ENCODE measurements around the gene OPCML. TPM values are rescaled to one million over a fixed set of nuclear protein-coding genes. Genes with fewer than 3 reads are reported as not detected.

The OPCML gene
- total RNA-seq, 1 experiment from 2014 or later, result 0.94 TPM

DNA sequence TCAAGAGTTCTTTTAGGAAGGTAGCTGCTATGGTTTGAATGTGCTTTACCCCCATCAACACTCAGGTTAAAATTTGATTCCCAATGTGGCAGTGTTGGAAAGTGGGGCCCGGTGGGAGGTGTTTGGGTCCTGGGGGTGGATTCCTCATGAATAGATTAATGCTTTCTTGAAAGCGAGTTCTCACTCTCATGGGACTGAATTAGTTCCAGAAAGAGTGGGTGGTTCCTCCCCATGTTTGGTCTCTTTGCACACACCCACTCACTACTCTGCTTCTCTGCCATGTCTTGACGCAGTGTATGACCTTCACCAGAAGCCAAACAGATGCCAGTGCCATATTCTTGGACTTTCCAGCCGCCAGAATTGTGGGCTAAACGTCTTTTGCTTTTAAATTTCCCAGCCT lies 394.4 kb downstream of the OPCML start:
- H2AFZ ChIP-seq (ENCODE audit: low read length), result no peak overlapping the region
- no peak overlapping the region for H4K91ac ChIP-seq (ENCODE audit: insufficient read length, low read depth, low read length)
- H3K4ac ChIP-seq (ENCODE audit: low read depth, low read length), result no peak overlapping the region
- no peak overlapping the region for H3K18ac ChIP-seq (ENCODE audit: insufficient read length, low read depth, low read length)
- no peaks in the 10 kb centered on the region for H3K9me3 ChIP-seq (ENCODE audit: control insufficient read depth, low read depth, low read length)
- no peak overlapping the region for H2BK5ac ChIP-seq (ENCODE audit: insufficient read length, low read length)
- no peak overlapping the region for H2BK12ac ChIP-seq (ENCODE audit: insufficient read length, low read depth, low read length)
- H3K9ac ChIP-seq (ENCODE audit: extremely low read depth, insufficient read length, low read length), result no peak overlapping the region
- no peak overlapping the region for H3K23ac ChIP-seq (ENCODE audit: insufficient read length, low read depth, low read length)
- Mint-ChIP-seq H3K4me1 (peaks cover 27 to 30% of the 10 kb centered on the region in 2 experiments), H3K9me3 (peaks cover 0 to 4% of the 10 kb centered on the region in 2 experiments; a peak in 1 of 5 replicates), H3K36me3 (ENCODE audit: insufficient read depth in 1 of 3, low read depth in 3 of 3) (no peaks in the 10 kb centered on the region), H3K27me3 (ENCODE audit: low read depth) (peaks cover 14% of the 10 kb centered on the region), H3K27ac (no peak overlapping the region; a peak in 1 of 7 replicates), H3K4me3 (no peak overlapping the region)
- H4K8ac ChIP-seq (replicated peaks; ENCODE audit: insufficient read length, low read depth, low read length), result no peak overlapping the region
- no peaks in the 10 kb centered on the region for H4K20me1 ChIP-seq (ENCODE audit: control insufficient read depth, insufficient read depth, insufficient read length)
- TF ChIP-seq, protein P1, sequence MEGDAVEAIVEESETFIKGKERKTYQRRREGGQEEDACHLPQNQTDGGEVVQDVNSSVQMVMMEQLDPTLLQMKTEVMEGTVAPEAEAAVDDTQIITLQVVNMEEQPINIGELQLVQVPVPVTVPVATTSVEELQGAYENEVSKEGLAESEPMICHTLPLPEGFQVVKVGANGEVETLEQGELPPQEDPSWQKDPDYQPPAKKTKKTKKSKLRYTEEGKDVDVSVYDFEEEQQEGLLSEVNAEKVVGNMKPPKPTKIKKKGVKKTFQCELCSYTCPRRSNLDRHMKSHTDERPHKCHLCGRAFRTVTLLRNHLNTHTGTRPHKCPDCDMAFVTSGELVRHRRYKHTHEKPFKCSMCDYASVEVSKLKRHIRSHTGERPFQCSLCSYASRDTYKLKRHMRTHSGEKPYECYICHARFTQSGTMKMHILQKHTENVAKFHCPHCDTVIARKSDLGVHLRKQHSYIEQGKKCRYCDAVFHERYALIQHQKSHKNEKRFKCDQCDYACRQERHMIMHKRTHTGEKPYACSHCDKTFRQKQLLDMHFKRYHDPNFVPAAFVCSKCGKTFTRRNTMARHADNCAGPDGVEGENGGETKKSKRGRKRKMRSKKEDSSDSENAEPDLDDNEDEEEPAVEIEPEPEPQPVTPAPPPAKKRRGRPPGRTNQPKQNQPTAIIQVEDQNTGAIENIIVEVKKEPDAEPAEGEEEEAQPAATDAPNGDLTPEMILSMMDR (conservative IDR thresholded peaks at IDR 0.05), result no peak
- no peak overlapping the region for H3K14ac ChIP-seq (ENCODE audit: insufficient read depth, low read length)
- no CpG with 5 or more reads among the region's 5 CpGs for WGBS (ENCODE audit: extremely low coverage, insufficient read length, low lambda C conversion rate)
- H2BK120ac ChIP-seq (ENCODE audit: low read depth, low read length, poor library complexity, severe bottlenecking), result no peak overlapping the region
- no peak overlapping the region for H3K4me2 ChIP-seq (ENCODE audit: insufficient read depth, insufficient read length, low read length)
- no peaks in the 10 kb centered on the region for H3K79me1 ChIP-seq (ENCODE audit: insufficient read depth, low read depth, low read length, poor library complexity, severe bottlenecking)
- no peak overlapping the region for H2BK20ac ChIP-seq (ENCODE audit: low read depth, low read length, poor library complexity, severe bottlenecking)
- H3K56ac ChIP-seq (ENCODE audit: insufficient read length, low read depth, low read length), result no peak overlapping the region
- no peaks in the 10 kb centered on the region for H3K79me2 ChIP-seq (ENCODE audit: insufficient read depth, low read length)
- no peak overlapping the region for H4K5ac ChIP-seq (ENCODE audit: insufficient read length, low read depth, low read length)
- 0 out of 2 replicates have a peak, but pooled peaks cover 2% of the 10 kb centered on the region for H3K4me1 ChIP-seq (ENCODE audit: insufficient read depth, low read length)
- no peaks in the 10 kb centered on the region; the same call in 1 of the 2 replicates for H3K27me3 ChIP-seq (ENCODE audit: insufficient read depth, low read length)
- no peak for DNase-seq
- H3K27ac ChIP-seq (ENCODE audit: insufficient read length, low read depth, low read length), result no peak overlapping the region
- H3K23me2 ChIP-seq (ENCODE audit: insufficient read length, low read depth, low read length, poor library complexity, severe bottlenecking), result no peaks in the 10 kb centered on the region
- no peak overlapping the region for H2BK15ac ChIP-seq (ENCODE audit: low read depth, low read length)
- H3T11ph ChIP-seq (ENCODE audit: low read length), result no peak overlapping the region
- H2AK5ac ChIP-seq (ENCODE audit: insufficient read length, low read length), result no peak overlapping the region

Data from H9 (cell line).